B cell (primary cell): ENCODE results near the gene YPEL3.

Experiments
- EZH2 ChIP-seq: IDR thresholded peaks from 2 replicates; pipeline ENCODE4 v1.6.1; 2012; ENCODE audit warnings: borderline replicate concordance, low read depth, mild to moderate bottlenecking, moderate library complexity, low read length; ENCODE audit not compliant: insufficient read depth, poor library complexity, severe bottlenecking
- TF ChIP-seq, protein P1 (sequence below): fragments of 200-600 bp; IDR thresholded peaks from one replicate; pipeline ENCODE4 v1.8.0; 2022; ENCODE audit warnings: antibody characterized with exemption, mild to moderate bottlenecking

DNA sequence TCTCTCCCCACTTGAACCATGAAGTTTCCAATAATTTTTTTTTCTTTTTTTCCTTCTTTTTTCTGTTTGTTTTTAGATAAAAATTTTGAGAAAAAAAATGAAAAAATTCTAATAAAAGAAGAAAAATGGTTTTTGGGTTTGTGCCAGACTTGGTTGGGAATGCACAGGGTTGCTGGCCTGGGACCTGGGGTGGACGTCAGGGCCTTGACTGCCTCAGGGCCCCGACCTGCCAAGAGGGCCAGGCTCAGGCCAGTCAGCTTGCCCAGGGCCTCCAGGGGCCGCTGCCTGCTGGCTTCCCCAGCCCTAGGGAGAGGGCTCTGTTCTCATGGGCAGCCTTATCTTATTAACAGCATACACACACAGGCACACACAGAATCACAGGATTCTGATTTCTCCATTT is 10.8 kb downstream of the YPEL3 start:
- TF ChIP-seq, protein P1, sequence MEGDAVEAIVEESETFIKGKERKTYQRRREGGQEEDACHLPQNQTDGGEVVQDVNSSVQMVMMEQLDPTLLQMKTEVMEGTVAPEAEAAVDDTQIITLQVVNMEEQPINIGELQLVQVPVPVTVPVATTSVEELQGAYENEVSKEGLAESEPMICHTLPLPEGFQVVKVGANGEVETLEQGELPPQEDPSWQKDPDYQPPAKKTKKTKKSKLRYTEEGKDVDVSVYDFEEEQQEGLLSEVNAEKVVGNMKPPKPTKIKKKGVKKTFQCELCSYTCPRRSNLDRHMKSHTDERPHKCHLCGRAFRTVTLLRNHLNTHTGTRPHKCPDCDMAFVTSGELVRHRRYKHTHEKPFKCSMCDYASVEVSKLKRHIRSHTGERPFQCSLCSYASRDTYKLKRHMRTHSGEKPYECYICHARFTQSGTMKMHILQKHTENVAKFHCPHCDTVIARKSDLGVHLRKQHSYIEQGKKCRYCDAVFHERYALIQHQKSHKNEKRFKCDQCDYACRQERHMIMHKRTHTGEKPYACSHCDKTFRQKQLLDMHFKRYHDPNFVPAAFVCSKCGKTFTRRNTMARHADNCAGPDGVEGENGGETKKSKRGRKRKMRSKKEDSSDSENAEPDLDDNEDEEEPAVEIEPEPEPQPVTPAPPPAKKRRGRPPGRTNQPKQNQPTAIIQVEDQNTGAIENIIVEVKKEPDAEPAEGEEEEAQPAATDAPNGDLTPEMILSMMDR = no peak
- TF ChIP-seq EZH2 = no peak
